GM18517 (cell line): ENCODE measurements around the gene ATRN.
"Not testable (repeated sequence)": the region's sequence is repeated elsewhere in the genome, so short reads cannot be mapped to it uniquely, and the experiment has no call there.

Source experiments
- ATAC-seq: cut with Tn5 transposase; IDR thresholded peaks from one replicate; pipeline ENCODE4 v1.9.1; 2021; ENCODE audit warnings: mild to moderate bottlenecking, moderate library complexity; ENCODE audit not compliant: unreplicated experiment

Gene ATRN

GRCh38 chr20:3514012-3514642, 43.3 kb downstream of the ATRN start:
- no peak for ATAC-seq

GRCh38 chr20:3515379-3516170, 44.8 kb downstream of the ATRN start:
- no peak for ATAC-seq

DNA sequence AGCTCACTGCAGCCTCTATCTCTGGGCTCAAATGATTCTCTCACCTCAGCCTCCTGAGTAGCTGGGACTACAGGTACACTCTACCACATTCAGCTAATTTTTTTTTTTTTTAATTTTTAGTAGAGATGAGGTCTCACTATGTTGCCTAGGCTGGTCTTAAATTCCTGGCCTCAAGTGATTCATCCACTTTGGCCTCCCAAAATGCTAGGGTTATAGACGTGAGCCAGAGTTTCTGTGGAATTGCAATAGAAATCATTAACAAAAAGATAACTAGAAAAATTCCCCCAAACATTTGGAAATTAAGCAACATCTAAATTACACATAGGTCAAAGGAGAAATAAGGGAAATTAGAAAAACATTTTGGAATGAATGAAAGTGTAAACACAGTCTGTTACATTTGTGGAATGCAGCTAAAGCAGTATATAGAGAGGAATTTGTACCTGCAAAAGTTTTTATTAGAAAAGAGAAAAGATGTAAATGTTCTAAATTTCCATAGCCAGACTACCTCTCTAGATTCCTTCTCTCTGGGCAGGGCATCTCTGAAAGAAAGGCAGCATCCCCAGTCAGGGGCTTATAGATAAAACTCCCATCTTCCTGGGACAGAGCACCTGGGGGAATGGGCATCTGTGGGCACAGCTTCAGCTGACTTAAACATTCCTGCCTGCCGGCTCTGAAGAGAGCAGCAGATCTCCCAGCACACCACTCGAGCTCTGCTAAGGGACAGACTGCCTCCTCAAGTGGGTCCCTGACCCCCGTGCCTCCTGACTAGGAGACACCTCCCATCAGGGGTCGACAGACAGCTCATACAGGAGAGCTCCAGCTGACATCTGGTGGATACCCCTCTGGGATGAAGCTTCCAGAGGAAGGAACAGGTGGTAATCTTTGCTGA, 51.3 kb downstream of the ATRN start:
- ATAC-seq, result no peak

- ATAC-seq, result not testable (repeated sequence)
These were observed 53.9 kb downstream of the ATRN start for GRCh38 chr20:3524696-3525095.

DNA sequence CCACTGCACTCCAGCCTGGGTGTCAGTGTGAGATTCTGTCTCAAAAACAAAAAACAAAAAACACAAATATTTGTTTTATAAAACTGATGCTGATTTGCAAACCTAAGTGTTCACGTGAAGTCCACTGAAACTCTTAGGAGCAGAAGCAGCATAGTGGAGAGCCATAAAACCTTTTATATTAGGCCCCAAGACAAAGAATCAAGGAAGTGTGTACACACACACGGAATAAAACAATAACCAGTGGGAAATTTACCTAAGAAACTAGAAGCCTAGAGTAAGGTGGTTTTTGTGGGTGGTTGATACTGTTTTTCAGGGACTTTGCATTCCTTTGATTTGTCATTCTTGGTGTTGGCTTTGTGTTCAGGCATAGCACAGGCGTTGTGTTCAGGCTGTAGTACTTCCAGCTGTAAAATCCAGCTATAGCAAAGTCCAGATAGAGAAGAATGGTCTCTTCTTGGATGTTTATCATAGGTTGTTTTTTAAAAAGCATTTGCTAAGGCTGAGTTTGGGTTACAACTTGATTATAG, 61.3 kb downstream of the ATRN start:
- no peak for ATAC-seq

GRCh38 chr20:3537733-3538132, 66.9 kb downstream of the ATRN start:
- ATAC-seq, result not testable (repeated sequence)

GRCh38 chr20:3539311-3540107, 68.7 kb downstream of the ATRN start:
- no peak for ATAC-seq

DNA sequence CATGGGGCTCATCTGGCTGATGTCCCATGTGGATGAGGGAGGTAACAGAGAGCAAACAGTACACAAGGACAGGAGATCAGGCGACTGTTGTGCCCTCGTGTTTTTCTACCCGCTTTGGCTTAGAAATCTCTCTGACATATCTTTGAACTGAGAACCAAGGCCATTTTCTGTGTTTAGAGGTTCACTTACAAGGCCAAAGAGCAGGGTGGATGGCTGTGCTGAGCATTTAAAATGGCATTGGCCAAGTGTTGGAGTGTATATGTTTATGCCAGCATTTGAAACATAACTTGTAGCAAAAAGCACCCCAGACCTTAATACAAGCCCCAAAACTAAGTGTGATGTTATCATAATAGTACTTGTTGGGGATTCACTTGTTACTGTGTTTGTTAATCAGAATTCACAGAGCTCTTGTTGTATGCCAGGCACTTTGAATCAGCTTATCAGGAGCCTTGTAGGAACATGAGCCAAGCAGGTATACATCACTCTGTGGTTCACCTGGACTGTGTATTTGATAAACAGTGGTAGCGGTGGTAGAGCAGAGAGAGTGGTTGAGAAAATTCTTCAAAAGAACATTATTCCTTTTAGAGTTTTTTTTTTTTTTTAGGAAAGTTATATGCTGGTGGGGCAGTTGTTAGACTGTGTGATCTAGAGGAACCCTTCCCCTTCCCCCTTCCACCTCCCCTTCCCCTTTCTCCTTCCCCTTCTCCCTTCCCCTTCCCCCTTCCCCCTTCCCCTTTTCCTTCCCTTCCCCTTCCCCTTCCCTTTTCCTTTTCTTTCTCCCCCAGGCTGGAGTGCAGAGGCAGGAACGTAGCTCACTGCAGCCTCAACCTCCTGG, 71.3 kb downstream of the ATRN start:
- ATAC-seq, result no peak

DNA sequence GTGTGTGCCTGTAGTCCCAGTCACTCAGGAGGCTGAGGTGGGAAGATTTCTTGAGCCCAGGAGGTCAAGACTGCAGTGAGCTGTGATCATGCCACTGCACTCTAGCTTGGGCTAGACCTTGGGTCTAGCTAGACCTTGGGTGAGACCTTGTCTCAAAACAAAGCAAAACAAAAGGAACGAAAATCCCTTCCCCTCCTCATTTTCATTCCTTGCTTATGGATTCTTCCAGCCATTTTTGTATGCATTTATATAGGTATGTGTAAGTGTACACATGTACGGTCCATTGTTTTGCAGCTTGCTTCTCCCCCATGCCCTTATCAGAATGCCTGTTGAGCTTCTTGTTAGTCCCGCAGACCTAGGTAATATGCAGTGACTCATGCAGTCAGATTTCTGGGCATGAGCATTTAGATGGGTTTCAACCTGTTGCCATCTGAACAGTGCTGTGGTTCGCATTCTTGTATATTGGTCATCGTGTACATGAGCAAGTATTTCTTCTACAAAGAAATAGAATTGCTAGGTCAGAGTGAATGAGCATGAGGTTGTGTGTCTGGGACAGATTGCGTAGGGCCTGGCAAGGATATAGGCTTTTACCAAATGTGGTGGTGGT, 73.2 kb downstream of the ATRN start:
- no peak for ATAC-seq

DNA sequence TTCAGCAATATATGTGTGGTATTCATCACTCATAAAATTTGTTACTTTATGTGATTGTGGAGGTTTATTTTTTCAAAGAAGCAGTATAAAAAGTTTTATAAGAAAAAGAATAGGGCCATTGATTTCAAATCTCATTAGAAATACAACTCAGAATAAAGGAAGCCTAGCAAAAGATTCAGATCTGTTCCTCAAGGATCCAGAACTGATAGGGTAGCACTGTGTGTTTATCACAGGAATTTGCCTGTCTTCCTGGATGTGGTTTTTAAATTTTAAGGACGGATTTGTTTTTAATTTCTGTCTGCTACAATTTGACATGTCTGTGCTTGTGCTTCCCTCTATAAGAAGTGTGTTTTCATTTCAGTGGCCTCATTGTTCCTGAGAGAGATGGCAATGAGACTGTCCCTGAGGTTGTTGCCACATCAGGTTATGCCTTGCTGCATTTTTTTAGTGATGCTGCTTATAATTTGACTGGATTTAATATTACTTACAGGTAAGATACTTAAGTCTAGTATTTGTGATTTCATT, 74.6 kb downstream of the ATRN start:
- no peak for ATAC-seq

- no peak for ATAC-seq
These were observed 77.1 kb downstream of the ATRN start for GRCh38 chr20:3547906-3548305.

GRCh38 chr20:3550837-3551236, 80.0 kb downstream of the ATRN start:
- ATAC-seq, result no peak

- no peak for ATAC-seq
These were observed 81.0 kb downstream of the ATRN start for GRCh38 chr20:3551681-3552434.

GRCh38 chr20:3553663-3554062, 82.8 kb downstream of the ATRN start:
- no peak for ATAC-seq

DNA sequence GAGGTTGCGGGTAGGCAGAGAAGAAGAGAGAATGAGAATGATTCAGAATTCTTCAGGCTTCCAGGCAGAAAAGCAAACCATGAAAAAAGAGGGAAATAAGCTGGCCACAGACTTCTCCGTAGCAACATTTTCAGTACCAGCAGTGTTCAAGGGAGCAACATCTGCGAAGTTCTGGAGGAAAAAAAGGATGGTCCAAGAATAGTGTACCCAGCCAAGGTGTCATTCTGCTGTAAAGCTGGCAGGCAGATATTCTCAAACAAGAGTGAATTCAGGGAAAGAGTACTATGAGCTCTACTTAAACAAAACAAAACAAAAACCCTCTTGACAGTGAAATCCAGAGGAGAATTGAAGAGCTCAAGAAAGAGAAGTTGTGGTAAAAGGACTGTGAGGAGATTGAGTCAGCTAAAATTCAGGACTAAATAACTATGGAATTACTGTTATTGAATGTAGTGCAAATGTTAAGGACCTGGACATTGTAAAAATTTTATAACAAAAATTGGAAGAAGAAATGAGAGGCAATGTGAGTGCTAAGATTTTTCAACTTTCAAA, 86.5 kb downstream of the ATRN start:
- ATAC-seq, result no peak

DNA sequence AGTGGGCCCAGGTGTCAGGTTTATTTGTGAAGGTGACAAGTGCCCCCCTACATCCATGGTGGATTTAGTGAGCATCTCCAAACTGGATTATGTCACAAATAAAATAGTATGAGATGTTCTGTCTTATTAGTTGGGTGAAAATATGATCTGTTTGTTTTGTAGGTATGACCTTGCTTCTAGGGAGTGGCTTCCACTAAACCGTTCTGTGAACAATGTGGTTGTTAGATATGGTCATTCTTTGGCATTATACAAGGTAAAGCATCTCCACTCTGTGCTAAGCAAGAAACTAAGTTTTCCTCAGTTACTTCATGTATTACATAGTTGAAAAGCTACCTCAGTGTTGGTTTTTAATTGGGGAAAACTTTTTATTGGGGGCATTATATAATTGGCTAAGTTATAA, 88.4 kb downstream of the ATRN start:
- no peak for ATAC-seq

DNA sequence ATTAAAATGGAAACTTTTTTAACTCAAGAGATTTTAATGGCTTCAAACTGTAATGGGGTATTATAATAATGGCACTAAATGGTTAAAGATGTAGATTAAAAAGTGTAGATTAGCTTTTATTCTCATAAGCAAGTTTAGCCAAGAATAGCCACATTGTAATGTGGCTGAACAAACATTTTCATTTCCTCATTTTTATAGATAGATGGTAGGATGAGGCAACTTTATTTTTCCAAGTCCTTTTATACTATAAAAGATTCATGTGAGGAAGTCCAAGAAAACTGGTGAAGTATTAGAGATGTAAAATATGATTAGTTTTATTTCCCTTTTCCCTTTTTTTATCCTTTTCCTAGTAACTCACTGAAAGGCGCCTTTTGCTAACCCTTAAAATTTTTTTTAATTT, 88.8 kb downstream of the ATRN start:
- ATAC-seq, result no peak

- ATAC-seq, result no peak
These were observed 89.3 kb downstream of the ATRN start for GRCh38 chr20:3560162-3560561.
